ENCODE data around the gene RNASE11.
A peak's percentile ranks its signal among the peaks of the same experiment; 100 is the strongest.
"Not testable (repeated sequence)": the region's sequence is repeated elsewhere in the genome, so short reads cannot be mapped to it uniquely, and the experiment has no call there.

The RNASE11 gene

DNA sequence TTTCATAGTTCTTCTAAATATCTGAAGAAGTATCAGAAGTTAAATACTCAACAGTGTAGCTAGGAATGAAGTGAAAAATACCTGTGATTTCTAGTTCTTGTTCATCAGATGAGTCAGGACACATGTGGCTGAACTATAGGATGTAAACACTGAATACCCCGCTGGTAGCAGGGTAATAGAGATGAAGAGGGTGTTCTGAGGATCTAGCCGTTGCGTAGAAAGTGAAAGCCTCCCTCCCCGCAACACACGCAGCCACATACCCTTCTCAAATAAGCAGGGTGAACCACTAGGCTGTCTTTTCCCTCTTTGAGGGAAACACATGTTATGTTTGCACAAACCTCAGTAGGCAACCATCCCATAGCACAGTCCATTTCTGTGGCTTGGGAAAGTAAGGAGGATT is 19.8 kb upstream of the RNASE11 start:
- DNase-seq (ENCODE audit: low read depth) = no peak
- TF ChIP-seq, protein P1, sequence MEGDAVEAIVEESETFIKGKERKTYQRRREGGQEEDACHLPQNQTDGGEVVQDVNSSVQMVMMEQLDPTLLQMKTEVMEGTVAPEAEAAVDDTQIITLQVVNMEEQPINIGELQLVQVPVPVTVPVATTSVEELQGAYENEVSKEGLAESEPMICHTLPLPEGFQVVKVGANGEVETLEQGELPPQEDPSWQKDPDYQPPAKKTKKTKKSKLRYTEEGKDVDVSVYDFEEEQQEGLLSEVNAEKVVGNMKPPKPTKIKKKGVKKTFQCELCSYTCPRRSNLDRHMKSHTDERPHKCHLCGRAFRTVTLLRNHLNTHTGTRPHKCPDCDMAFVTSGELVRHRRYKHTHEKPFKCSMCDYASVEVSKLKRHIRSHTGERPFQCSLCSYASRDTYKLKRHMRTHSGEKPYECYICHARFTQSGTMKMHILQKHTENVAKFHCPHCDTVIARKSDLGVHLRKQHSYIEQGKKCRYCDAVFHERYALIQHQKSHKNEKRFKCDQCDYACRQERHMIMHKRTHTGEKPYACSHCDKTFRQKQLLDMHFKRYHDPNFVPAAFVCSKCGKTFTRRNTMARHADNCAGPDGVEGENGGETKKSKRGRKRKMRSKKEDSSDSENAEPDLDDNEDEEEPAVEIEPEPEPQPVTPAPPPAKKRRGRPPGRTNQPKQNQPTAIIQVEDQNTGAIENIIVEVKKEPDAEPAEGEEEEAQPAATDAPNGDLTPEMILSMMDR (conservative IDR thresholded peaks at IDR 0.05; ENCODE audit: low read depth, low read length) = no peak
- no peak overlapping the region for H3K4me3 ChIP-seq (ENCODE audit: low read length)

DNA sequence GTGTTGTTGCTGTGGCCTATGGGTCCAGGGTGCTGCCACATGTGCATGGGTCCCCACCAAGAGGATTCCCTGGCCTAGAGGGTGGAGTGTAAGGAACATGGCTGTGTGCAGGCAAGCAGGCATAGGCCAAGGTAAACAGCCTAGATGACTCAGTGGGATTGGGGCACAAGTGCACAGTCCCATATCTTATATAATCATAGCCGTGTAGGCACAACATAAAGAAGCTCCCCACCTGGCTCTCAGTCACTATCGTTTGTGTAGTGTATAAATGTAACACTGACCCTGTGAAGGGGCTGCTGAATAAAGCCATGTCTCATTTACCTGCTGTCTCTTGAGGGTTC is 19.1 kb upstream of the RNASE11 start:
- TF ChIP-seq, protein P1 (conservative IDR thresholded peaks at IDR 0.05; ENCODE audit: low read depth, low read length) = no peak
- H3K4me3 ChIP-seq (ENCODE audit: low read length) = no peak overlapping the region
- no peak for DNase-seq (ENCODE audit: low read depth)

DNA sequence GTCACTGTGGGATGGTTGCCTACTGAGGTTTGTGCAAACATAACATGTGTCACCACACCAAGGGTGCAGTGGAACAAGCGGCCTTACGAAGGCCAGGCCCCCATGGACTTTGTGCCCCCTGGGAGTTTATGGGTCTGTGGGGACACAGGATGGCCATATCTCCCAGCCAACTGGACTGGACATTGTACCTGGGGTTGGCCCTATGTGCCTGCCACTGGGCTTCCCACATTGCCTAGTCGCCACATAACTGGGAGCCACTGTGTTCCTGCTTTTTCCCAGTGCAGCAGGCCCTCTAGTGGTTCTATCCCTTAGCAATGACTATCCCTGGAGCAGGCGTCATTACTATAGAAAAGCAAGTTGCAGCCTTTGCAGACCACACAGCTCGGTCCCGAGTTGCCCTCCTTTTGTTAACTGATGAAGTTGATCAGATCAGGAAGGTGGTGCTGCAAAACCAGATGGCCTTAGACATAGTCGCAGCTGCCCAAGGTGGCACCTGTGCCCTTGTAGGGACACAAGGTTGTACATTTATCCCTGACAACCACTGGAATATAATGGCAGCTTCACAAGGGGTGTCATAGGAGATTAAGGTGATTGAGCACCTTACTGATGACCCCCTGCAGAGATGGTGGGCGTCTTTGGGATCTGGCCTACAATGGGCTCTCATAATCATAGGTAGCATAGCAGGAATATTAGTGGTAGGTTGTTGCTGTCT is 18.5 kb upstream of the RNASE11 start:
- H3K4me3 ChIP-seq (ENCODE audit: low read length) = no peak overlapping the region
- DNase-seq (ENCODE audit: low read depth) = no peak
- TF ChIP-seq, protein P1 (conservative IDR thresholded peaks at IDR 0.05; ENCODE audit: low read depth, low read length) = peak; percentile 62

DNA sequence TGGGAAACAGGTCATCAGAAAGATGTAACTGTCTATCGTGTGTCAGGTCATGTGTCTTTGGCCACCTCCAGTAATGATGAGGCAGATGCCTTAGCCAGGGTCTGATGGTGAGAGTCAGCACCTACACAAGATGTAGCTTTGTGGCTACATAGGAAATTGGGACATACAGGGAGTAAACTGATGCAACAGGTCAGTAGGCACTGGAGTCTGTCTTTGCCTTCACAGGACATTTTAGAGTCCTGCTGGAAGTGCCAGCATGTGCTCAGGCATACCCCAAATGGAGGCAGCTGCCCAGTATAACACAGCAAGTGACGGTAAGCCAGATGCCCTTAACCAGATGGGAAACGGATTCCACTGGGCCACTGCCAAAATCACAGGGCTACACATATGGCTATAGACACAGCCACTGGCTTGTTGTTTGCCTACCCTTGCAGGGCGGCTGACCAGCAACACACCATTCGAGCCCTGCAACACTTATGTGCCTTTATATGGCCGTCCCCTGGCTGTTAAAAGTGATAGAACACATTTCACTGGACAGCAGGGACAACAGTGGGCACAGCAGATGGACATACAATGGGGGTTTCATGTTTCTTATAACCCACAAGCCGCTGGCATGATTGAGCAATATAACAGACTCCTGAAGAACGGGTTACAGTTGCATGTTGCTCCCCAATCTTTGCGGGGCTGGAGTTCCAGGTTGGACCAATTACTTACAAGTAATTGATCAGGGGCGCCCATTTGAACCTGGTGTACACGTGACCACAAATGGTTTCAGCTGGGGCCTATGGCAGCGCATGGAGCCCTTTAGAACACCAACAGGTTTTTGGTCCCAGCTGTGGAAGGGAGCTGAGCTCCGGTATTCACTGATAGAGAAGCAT is 16.3 kb upstream of the RNASE11 start:
- TF ChIP-seq, protein P1 (conservative IDR thresholded peaks at IDR 0.05; ENCODE audit: low read depth, low read length) = no peak
- H3K4me3 ChIP-seq (ENCODE audit: low read length) = no peak overlapping the region
- no peak for DNase-seq (ENCODE audit: low read depth)

DNA sequence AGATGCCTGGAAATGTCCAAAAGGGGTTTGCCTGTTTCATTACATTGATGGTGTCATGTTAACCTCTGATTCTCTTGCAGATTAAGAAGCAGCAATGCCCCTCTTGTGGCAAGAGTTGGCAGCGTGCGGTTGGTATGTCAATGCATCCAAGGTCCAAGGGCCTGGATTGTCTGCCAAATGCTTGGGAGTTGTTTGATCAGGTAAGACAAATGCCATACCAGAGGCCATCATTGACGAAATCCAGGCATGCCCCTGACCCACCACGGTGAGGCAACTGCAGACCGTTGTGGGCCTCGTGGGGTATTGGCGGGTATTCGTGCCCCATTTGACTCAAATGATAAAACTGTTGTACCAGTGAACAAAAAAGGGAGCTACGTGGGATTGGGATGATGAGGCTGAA is 14.8 kb upstream of the RNASE11 start:
- no peak overlapping the region for H3K4me3 ChIP-seq (ENCODE audit: low read length)
- TF ChIP-seq, protein P1 (conservative IDR thresholded peaks at IDR 0.05; ENCODE audit: low read depth, low read length) = no peak
- no peak for DNase-seq (ENCODE audit: low read depth)

DNA sequence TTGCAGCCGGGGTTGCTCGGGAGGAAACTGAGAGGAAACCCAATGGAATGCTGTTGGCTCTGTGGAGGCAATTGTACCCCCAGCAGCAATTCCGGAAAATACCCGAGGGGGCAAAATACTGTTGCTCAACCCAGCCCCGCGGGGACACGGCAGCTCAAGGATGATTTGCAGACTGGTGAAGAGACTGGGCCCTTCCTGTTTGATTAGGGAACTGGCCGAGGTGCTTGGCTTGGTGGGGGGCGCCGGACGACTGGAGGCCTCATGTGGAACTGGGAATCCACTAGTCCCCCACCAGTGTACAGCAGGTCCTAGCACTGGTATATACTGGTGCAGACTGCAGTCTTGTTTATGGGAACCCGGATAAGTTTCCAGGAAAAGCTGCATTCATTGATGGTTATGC is 13.7 kb upstream of the RNASE11 start:
- H3K4me3 ChIP-seq (ENCODE audit: low read length) = no peak overlapping the region
- TF ChIP-seq, protein P1 (conservative IDR thresholded peaks at IDR 0.05; ENCODE audit: low read depth, low read length) = no peak
- no peak for DNase-seq (ENCODE audit: low read depth)

DNA sequence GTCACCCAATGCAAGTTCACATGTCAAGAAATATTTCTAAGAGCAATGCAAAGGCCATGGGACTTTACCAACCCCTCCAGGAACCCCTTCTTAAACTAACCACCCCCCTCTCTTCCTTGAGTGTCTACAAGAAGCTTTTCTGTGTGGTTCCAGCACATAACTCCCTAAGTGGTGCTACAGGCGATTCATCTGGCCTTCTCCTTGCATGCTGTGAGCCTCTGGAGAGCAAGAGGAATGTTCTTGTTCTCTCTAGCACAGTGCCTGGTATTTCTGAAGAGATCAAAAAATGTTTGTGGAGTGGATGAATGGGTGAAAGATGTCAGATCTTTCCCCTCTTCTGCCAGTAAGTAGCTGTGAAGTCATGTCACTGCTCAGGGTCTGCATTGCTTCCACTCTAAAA is 9.3 kb upstream of the RNASE11 start:
- DNase-seq (ENCODE audit: low read depth) = no peak
- TF ChIP-seq, protein P1 (conservative IDR thresholded peaks at IDR 0.05; ENCODE audit: low read depth, low read length) = no peak
- H3K4me3 ChIP-seq (ENCODE audit: low read length) = no peak overlapping the region

DNA sequence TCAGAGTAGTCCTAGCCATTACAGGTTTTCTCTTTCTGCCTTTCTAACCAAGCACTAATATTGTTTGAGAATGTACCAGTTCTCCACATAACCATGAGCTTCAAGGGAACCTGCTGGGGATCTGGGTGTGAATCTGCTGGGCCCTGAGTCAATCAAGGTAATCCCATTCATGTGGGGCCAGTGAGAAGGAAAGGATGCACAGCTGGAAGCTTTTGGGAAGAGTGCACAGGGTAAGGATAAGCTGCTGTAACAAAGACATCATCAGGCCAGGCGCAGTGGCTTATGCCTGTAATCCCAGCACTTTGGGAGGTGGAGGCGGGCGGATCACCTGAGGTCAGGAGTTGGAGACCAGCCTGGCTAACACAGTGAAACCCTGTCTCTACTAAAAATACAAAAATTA is 7.9 kb upstream of the RNASE11 start:
- H3K4me3 ChIP-seq (ENCODE audit: low read length); DNase-seq (ENCODE audit: low read depth): not testable (repeated sequence)

Data from retinal pigment epithelial cell (primary cell).